HG03108 (cell line): ENCODE results near the gene SERPINF2.
"Not testable (repeated sequence)": the region's sequence is repeated elsewhere in the genome, so short reads cannot be mapped to it uniquely, and the experiment has no call there.

ENCODE experiments used
- ATAC-seq: cut with Tn5 transposase; IDR thresholded peaks from one replicate; pipeline ENCODE4 v1.9.1; 2021; ENCODE audit warnings: moderate library complexity; ENCODE audit not compliant: unreplicated experiment

SERPINF2 gene

GRCh38 chr17:1742371-1743087 is at the start of gene SERPINF2:
TSS of gene SERPINF2 (plus strand) at chr17:1742871. CDS start at chr17:1744996, 2,125 bp downstream.
- no peak for ATAC-seq

GRCh38 chr17:1693339-1693738 is 49.3 kb upstream of the SERPINF2 start:
- ATAC-seq: no peak

- ATAC-seq: no peak
Measured at GRCh38 chr17:1695365-1695764, 47.3 kb upstream of the SERPINF2 start.

GRCh38 chr17:1697681-1698080 is 45.0 kb upstream of the SERPINF2 start:
- no peak for ATAC-seq

- not testable (repeated sequence) for ATAC-seq
Measured at GRCh38 chr17:1699891-1700290, 42.8 kb upstream of the SERPINF2 start.

GRCh38 chr17:1703063-1703462 is 39.6 kb upstream of the SERPINF2 start:
- no peak for ATAC-seq

- no peak for ATAC-seq
Measured at GRCh38 chr17:1705004-1705403, 37.7 kb upstream of the SERPINF2 start.

GRCh38 chr17:1707107-1707506 is 35.6 kb upstream of the SERPINF2 start:
- no peak for ATAC-seq

- ATAC-seq: not testable (repeated sequence)
Measured at GRCh38 chr17:1708791-1709346, 33.8 kb upstream of the SERPINF2 start.

GRCh38 chr17:1709403-1709951 is 33.2 kb upstream of the SERPINF2 start:
- ATAC-seq: no peak

- ATAC-seq: no peak
Measured at GRCh38 chr17:1709971-1710806, 32.5 kb upstream of the SERPINF2 start, which contains the start of gene TLCD2. TSS of gene TLCD2 (minus strand) at chr17:1710377. CDS start at chr17:1710242, 135 bp downstream.

GRCh38 chr17:1710807-1711553 is 31.7 kb upstream of the SERPINF2 start:
- ATAC-seq: no peak

- ATAC-seq: no peak
Measured at GRCh38 chr17:1711804-1712203, 30.9 kb upstream of the SERPINF2 start.

GRCh38 chr17:1712271-1712670 is 30.4 kb upstream of the SERPINF2 start:
- ATAC-seq: no peak

- no peak for ATAC-seq
Measured at GRCh38 chr17:1713160-1713877, 29.4 kb upstream of the SERPINF2 start.

GRCh38 chr17:1713878-1714426 is 28.7 kb upstream of the SERPINF2 start:
- ATAC-seq: no peak

GRCh38 chr17:1714427-1714979 is 28.2 kb upstream of the SERPINF2 start:
- ATAC-seq: no peak

GRCh38 chr17:1714980-1715802 is 27.5 kb upstream of the SERPINF2 start:
- ATAC-seq: no peak

- no peak for ATAC-seq
Measured at GRCh38 chr17:1715803-1716075, 26.9 kb upstream of the SERPINF2 start.
